GM10248 (cell line): Measurements from ENCODE around the gene USP24.

Experiments
- CTCF ChIA-PET: fragments of 300-600 bp; sonication (Branson Sonifier 250); formaldehyde crosslinking; extraction: SDS; loops from one replicate; lab custom pipeline; 2021; ENCODE audit warnings: antibody characterized with exemption; lab: Yijun Ruan, JAX
- POLR2A ChIA-PET: fragments of 350-650 bp; sonication (Branson Sonifier 250); formaldehyde crosslinking; extraction: SDS; loops from one replicate; lab custom pipeline; 2020; ENCODE audit warnings: antibody characterized with exemption; lab: Yijun Ruan, JAX
- DNase-seq: peaks from one replicate; pipeline ENCODE4 v3.0.0; 2012; ENCODE audit errors: extremely low spot score
- CTCF ChIP-seq: IDR thresholded peaks from 2 replicates; pipeline ENCODE4 v1.5.1; 2012; ENCODE audit warnings: mild to moderate bottlenecking, low read depth; ENCODE audit errors: extremely low read depth, missing control alignments, control extremely low read depth

USP24 gene

GRCh38 chr1:55064861-55065263 is 150.3 kb downstream of the USP24 start:
- TF ChIP-seq CTCF: no peak
- ChIA-PET POLR2A (no interaction called here), CTCF (no interaction called here)
- DNase-seq: no peak

- DNase-seq: peak; percentile 29
- CTCF ChIA-PET: no interaction called here
- no peak for TF ChIP-seq CTCF
- POLR2A ChIA-PET: no interaction called here
Measured at GRCh38 chr1:55064071-55064581, 151.0 kb downstream of the USP24 start.

GRCh38 chr1:55063577-55063942 is 151.6 kb downstream of the USP24 start:
- ChIA-PET POLR2A (no interaction called here), CTCF (no interaction called here)
- no peak for DNase-seq
- no peak for TF ChIP-seq CTCF

- ChIA-PET POLR2A (no interaction called here), CTCF (no interaction called here)
- peak; percentile 12 for DNase-seq
- no peak for TF ChIP-seq CTCF
Measured at GRCh38 chr1:55062801-55063576, 152.2 kb downstream of the USP24 start.

- DNase-seq: no peak
- no peak for TF ChIP-seq CTCF
- POLR2A ChIA-PET: no interaction called here
- CTCF ChIA-PET: interaction anchor here (1.4 kb wide), 1 partner anchor 15 kb away, joined by 3 read pairs; no protein-coding TSS in a partner anchor
Measured at GRCh38 chr1:55061706-55062321, 153.3 kb downstream of the USP24 start.

GRCh38 chr1:55061000-55061705 is 154.0 kb downstream of the USP24 start:
- POLR2A ChIA-PET: no interaction called here
- no peak for DNase-seq
- CTCF ChIA-PET: interaction anchor here (1.1 to 1.4 kb wide), 2 partner anchors 14 to 116 kb away, joined by 3 to 5 read pairs; no protein-coding TSS in a partner anchor
- no peak for TF ChIP-seq CTCF
